WTC11 (cell line): ENCODE results near the gene ZPR1. TPM values are rescaled to one million over a fixed set of nuclear protein-coding genes. Genes with fewer than 3 reads are reported as not detected.

ENCODE experiments used
- ATAC-seq: fragments of 200-7000 bp; cut with Tn5 transposase; 2 replicates; pipeline ENCODE4 v1.10.0; 2021; ENCODE audit warnings: mild to moderate bottlenecking, moderate library complexity
- CTCF ChIA-PET: fragments of 300-600 bp; sonication (Branson Sonifier 250); formaldehyde crosslinking; loops from one replicate; lab custom pipeline; 2021; ENCODE audit warnings: antibody characterized with exemption; lab: Charles Lee
- POLR2A ChIA-PET: fragments of 350-600 bp; sonication (Branson Sonifier 250); formaldehyde crosslinking; loops from one replicate; lab custom pipeline; 2021; ENCODE audit warnings: antibody characterized with exemption; lab: Charles Lee
- DNase-seq: peaks from one replicate; pipeline ENCODE4 v3.0.0; 2021; ENCODE audit warnings: low spot score
- H3K27ac Mint-ChIP-seq: 2 replicates; pipeline ENCODE4 v1.8.0; 2021; ENCODE audit warnings: mixed read lengths
- H3K27me3 Mint-ChIP-seq: 2 replicates; pipeline ENCODE4 v1.8.0; 2021; ENCODE audit warnings: low read depth, mild to moderate bottlenecking, moderate library complexity, mixed read lengths
- H3K36me3 Mint-ChIP-seq: 2 replicates; pipeline ENCODE4 v1.8.0; 2021; ENCODE audit warnings: mixed read lengths
- H3K4me1 Mint-ChIP-seq: 2 replicates; pipeline ENCODE4 v1.8.0; 2022; ENCODE audit warnings: mixed read lengths
- H3K4me3 Mint-ChIP-seq: 2 replicates; pipeline ENCODE4 v1.8.0; 2021; ENCODE audit warnings: mild to moderate bottlenecking, moderate library complexity, mixed read lengths
- H3K9me3 Mint-ChIP-seq: 2 replicates; pipeline ENCODE4 v1.8.0; 2021; ENCODE audit warnings: mixed read lengths
- GRHL2 ChIP-seq: fragments of 250-450 bp; sonication (Bioruptor Pico); IDR thresholded peaks from 2 replicates; pipeline ENCODE4 v1.8.0; 2022; ENCODE audit warnings: mild to moderate bottlenecking, moderate library complexity; ENCODE audit not compliant: insufficient replicate concordance, severe bottlenecking
- HMGA2 ChIP-seq: fragments of 250-450 bp; sonication (Bioruptor Pico); IDR thresholded peaks from 2 replicates; pipeline ENCODE4 v1.4.0; 2021; ENCODE audit warnings: mild to moderate bottlenecking, moderate library complexity
- NFYB ChIP-seq: sonication (generic); formaldehyde crosslinking; conservative IDR thresholded peaks from 2 replicates; pipeline ENCODE4 v1.8.0; 2022; ENCODE audit warnings: low read depth, missing genetic modification reagents
- SOX15 ChIP-seq: fragments of 250-450 bp; sonication (Bioruptor Pico); IDR thresholded peaks from 2 replicates; pipeline ENCODE4 v1.9.0; 2021; ENCODE audit warnings: mild to moderate bottlenecking
- total RNA-seq: library from RNA; stranded (reverse); gene quantifications from 3 replicates; pipeline ENCODE4 v1.2.3, GENCODE V29; 2021
- TF ChIP-seq, protein P1 (sequence below): sonication (generic); formaldehyde crosslinking; IDR thresholded peaks from 2 replicates; pipeline ENCODE4 v1.8.0; 2022; ENCODE audit warnings: mild to moderate bottlenecking, missing genetic modification reagents
- TF ChIP-seq, protein P2 (sequence below): fragments of 250-450 bp; sonication (Bioruptor Pico); IDR thresholded peaks from 2 replicates; pipeline ENCODE4 v1.9.0; 2021; ENCODE audit warnings: mild to moderate bottlenecking
- TF ChIP-seq, protein P3 (sequence below): sonication (generic); formaldehyde crosslinking; IDR thresholded peaks from 2 replicates; pipeline ENCODE4 v1.8.0; 2023; ENCODE audit warnings: missing genetic modification reagents, mild to moderate bottlenecking, borderline replicate concordance
- TF ChIP-seq, protein P4 (sequence below): sonication (generic); formaldehyde crosslinking; IDR thresholded peaks from 2 replicates; pipeline ENCODE4 v1.8.1; 2023; ENCODE audit warnings: mild to moderate bottlenecking, missing genetic modification reagents
- TF ChIP-seq, protein P5 (sequence below): sonication (generic); formaldehyde crosslinking; IDR thresholded peaks from 2 replicates; pipeline ENCODE4 v1.8.1; 2022; ENCODE audit warnings: mild to moderate bottlenecking, missing genetic modification reagents, moderate library complexity, borderline replicate concordance
- TF ChIP-seq, protein P6 (sequence below): fragments of 250-450 bp; sonication (Bioruptor Pico); IDR thresholded peaks from 2 replicates; pipeline ENCODE4 v1.9.0; 2021; ENCODE audit warnings: mild to moderate bottlenecking
- TF ChIP-seq, protein P7 (sequence below): sonication (generic); formaldehyde crosslinking; IDR thresholded peaks from 2 replicates; pipeline ENCODE4 v1.8.0; 2022; ENCODE audit warnings: mild to moderate bottlenecking, missing genetic modification reagents

ZPR1 gene
- total RNA-seq, 1 experiment from 2014 or later: 59.6 TPM

DNA sequence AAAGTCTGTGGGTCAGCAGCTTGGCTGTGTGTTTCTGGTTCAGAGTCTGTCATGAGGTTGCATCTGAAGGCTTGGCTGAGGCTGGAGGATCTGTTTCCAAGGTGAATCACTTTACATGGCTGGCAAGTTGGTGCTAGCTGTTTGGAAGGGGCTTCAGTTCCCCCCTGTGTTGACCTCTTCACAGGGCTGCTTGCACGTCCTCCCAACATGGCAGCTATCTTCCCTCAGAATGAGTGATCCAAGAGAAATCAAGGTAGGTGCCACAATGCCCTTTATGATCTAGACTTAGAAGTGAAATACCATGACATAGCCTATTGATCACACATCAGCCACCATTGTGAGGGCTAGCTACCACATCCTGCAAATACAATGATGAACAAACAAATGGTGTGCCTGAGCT, 25.3 kb upstream of the ZPR1 start:
- DNase-seq (no peak), ATAC-seq (no peak)
- no peaks in the 10 kb centered on the region for H3K27me3 Mint-ChIP-seq
- CTCF ChIA-PET: interaction anchor here (0.6 to 1.8 kb wide), 3 partner anchors 22 to 326 kb away, joined by 3 to 14 read pairs (median 5); partner anchors contain the start of gene APOA5
- POLR2A ChIA-PET: no interaction called here
- H3K4me3 Mint-ChIP-seq: no peak overlapping the region
- H3K36me3 Mint-ChIP-seq: no peaks in the 10 kb centered on the region
- no peaks in the 10 kb centered on the region for H3K4me1 Mint-ChIP-seq
- H3K27ac Mint-ChIP-seq: no peak overlapping the region
- no peaks in the 10 kb centered on the region for H3K9me3 Mint-ChIP-seq
- TF ChIP-seq, protein P1, sequence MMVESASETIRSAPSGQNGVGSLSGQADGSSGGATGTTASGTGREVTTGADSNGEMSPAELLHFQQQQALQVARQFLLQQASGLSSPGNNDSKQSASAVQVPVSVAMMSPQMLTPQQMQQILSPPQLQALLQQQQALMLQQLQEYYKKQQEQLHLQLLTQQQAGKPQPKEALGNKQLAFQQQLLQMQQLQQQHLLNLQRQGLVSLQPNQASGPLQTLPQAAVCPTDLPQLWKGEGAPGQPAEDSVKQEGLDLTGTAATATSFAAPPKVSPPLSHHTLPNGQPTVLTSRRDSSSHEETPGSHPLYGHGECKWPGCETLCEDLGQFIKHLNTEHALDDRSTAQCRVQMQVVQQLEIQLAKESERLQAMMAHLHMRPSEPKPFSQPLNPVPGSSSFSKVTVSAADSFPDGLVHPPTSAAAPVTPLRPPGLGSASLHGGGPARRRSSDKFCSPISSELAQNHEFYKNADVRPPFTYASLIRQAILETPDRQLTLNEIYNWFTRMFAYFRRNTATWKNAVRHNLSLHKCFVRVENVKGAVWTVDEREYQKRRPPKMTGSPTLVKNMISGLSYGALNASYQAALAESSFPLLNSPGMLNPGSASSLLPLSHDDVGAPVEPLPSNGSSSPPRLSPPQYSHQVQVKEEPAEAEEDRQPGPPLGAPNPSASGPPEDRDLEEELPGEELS (CRISPR knock-in tag): no peak
- TF ChIP-seq, protein P2, sequence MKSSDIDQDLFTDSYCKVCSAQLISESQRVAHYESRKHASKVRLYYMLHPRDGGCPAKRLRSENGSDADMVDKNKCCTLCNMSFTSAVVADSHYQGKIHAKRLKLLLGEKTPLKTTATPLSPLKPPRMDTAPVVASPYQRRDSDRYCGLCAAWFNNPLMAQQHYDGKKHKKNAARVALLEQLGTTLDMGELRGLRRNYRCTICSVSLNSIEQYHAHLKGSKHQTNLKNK: no peak
- TF ChIP-seq GRHL2 (CRISPR knock-in tag) (no peak), NFYB (CRISPR knock-in tag) (no peak), SOX15 (CRISPR knock-in tag) (no peak), HMGA2 (no peak)
- TF ChIP-seq, protein P3, sequence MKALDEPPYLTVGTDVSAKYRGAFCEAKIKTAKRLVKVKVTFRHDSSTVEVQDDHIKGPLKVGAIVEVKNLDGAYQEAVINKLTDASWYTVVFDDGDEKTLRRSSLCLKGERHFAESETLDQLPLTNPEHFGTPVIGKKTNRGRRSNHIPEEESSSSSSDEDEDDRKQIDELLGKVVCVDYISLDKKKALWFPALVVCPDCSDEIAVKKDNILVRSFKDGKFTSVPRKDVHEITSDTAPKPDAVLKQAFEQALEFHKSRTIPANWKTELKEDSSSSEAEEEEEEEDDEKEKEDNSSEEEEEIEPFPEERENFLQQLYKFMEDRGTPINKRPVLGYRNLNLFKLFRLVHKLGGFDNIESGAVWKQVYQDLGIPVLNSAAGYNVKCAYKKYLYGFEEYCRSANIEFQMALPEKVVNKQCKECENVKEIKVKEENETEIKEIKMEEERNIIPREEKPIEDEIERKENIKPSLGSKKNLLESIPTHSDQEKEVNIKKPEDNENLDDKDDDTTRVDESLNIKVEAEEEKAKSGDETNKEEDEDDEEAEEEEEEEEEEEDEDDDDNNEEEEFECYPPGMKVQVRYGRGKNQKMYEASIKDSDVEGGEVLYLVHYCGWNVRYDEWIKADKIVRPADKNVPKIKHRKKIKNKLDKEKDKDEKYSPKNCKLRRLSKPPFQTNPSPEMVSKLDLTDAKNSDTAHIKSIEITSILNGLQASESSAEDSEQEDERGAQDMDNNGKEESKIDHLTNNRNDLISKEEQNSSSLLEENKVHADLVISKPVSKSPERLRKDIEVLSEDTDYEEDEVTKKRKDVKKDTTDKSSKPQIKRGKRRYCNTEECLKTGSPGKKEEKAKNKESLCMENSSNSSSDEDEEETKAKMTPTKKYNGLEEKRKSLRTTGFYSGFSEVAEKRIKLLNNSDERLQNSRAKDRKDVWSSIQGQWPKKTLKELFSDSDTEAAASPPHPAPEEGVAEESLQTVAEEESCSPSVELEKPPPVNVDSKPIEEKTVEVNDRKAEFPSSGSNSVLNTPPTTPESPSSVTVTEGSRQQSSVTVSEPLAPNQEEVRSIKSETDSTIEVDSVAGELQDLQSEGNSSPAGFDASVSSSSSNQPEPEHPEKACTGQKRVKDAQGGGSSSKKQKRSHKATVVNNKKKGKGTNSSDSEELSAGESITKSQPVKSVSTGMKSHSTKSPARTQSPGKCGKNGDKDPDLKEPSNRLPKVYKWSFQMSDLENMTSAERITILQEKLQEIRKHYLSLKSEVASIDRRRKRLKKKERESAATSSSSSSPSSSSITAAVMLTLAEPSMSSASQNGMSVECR (CRISPR knock-in tag): no peak
- TF ChIP-seq, protein P4, sequence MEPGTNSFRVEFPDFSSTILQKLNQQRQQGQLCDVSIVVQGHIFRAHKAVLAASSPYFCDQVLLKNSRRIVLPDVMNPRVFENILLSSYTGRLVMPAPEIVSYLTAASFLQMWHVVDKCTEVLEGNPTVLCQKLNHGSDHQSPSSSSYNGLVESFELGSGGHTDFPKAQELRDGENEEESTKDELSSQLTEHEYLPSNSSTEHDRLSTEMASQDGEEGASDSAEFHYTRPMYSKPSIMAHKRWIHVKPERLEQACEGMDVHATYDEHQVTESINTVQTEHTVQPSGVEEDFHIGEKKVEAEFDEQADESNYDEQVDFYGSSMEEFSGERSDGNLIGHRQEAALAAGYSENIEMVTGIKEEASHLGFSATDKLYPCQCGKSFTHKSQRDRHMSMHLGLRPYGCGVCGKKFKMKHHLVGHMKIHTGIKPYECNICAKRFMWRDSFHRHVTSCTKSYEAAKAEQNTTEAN (CRISPR knock-in tag): no peak
- TF ChIP-seq, protein P5, sequence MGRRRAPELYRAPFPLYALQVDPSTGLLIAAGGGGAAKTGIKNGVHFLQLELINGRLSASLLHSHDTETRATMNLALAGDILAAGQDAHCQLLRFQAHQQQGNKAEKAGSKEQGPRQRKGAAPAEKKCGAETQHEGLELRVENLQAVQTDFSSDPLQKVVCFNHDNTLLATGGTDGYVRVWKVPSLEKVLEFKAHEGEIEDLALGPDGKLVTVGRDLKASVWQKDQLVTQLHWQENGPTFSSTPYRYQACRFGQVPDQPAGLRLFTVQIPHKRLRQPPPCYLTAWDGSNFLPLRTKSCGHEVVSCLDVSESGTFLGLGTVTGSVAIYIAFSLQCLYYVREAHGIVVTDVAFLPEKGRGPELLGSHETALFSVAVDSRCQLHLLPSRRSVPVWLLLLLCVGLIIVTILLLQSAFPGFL: no peak
- TF ChIP-seq, all 79 proteins: peak for 0

DNA sequence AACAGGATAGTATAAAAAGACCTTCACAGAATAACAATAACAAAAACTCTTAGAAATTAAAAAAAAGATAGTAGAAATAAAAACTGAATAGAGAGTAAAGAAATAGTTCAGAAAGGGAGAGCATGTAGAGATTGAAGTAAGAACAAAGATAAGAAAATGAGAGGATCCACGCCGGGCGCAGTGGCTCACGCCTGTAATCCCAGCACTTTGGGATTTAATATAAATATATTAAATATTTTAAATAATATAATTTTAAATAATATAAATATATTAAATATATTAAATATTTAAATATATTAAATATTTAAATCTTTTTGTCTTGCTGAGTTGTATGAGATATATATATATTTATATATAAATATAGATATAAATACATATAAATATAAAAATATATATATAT, 24.3 kb upstream of the ZPR1 start:
- no peaks in the 10 kb centered on the region for H3K36me3 Mint-ChIP-seq
- DNase-seq (no peak), ATAC-seq (no peak)
- H3K27me3 Mint-ChIP-seq: no peaks in the 10 kb centered on the region
- ChIA-PET POLR2A (no interaction called here), CTCF (no interaction called here)
- TF ChIP-seq, protein P6, sequence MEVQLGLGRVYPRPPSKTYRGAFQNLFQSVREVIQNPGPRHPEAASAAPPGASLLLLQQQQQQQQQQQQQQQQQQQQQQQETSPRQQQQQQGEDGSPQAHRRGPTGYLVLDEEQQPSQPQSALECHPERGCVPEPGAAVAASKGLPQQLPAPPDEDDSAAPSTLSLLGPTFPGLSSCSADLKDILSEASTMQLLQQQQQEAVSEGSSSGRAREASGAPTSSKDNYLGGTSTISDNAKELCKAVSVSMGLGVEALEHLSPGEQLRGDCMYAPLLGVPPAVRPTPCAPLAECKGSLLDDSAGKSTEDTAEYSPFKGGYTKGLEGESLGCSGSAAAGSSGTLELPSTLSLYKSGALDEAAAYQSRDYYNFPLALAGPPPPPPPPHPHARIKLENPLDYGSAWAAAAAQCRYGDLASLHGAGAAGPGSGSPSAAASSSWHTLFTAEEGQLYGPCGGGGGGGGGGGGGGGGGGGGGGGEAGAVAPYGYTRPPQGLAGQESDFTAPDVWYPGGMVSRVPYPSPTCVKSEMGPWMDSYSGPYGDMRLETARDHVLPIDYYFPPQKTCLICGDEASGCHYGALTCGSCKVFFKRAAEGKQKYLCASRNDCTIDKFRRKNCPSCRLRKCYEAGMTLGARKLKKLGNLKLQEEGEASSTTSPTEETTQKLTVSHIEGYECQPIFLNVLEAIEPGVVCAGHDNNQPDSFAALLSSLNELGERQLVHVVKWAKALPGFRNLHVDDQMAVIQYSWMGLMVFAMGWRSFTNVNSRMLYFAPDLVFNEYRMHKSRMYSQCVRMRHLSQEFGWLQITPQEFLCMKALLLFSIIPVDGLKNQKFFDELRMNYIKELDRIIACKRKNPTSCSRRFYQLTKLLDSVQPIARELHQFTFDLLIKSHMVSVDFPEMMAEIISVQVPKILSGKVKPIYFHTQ (CRISPR knock-in tag): no peak
- peak; percentile 92; the same call in 1 of the 2 replicates for TF ChIP-seq HMGA2
- TF ChIP-seq, protein P7, sequence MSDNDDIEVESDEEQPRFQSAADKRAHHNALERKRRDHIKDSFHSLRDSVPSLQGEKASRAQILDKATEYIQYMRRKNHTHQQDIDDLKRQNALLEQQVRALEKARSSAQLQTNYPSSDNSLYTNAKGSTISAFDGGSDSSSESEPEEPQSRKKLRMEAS: no peak
- no peaks in the 10 kb centered on the region for H3K4me1 Mint-ChIP-seq
- no peak overlapping the region for H3K4me3 Mint-ChIP-seq
- H3K27ac Mint-ChIP-seq: no peak overlapping the region
- no peaks in the 10 kb centered on the region for H3K9me3 Mint-ChIP-seq
